Panc1 (cell line): Measurements from ENCODE around the gene PBXIP1. TPM values are rescaled to one million over a fixed set of nuclear protein-coding genes. Genes with fewer than 3 reads are reported as not detected.
A peak's percentile ranks its signal among the peaks of the same experiment; 100 is the strongest.

Source experiments
- ATAC-seq: fragments of 200-7000 bp; cut with Tn5 transposase; 2 replicates; pipeline ENCODE4 v1.9.1; 2020; ENCODE audit warnings: mild to moderate bottlenecking, moderate library complexity
- BruUV-seq: library from RNA; stranded (reverse); fragments of 400-500 nt; replicated peaks from 2 replicates; lab custom pipeline; 2021; lab: Mats Ljungman, UMichigan
- CTCF ChIA-PET: fragments of 300-600 bp; sonication (Branson Sonifier 250); formaldehyde crosslinking; loops from one replicate; lab custom pipeline; 2022; ENCODE audit warnings: antibody characterized with exemption; lab: Charles Lee
- POLR2A ChIA-PET: fragments of 300-600 bp; sonication (Branson Sonifier 250); formaldehyde crosslinking; loops from one replicate; lab custom pipeline; 2022; ENCODE audit warnings: antibody characterized with exemption; lab: Charles Lee
- DNase-seq: peaks from one replicate; pipeline ENCODE4 v3.0.0-alpha.2; 2010; ENCODE audit warnings: low read depth, low spot score
- H3K27ac ChIP-seq: 2 replicates; pipeline ENCODE4 v1.5.1; 2011; ENCODE audit warnings: mild to moderate bottlenecking, low read length, inconsistent platforms
- H3K27me3 ChIP-seq: fragments of 200-500 bp; sonication (Bioruptor generic); 2 replicates; pipeline ENCODE4 v1.6.0; 2014; ENCODE audit warnings: low read length, inconsistent platforms; ENCODE audit not compliant: control insufficient read depth, insufficient read depth
- H3K36me3 ChIP-seq: fragments of 200-500 bp; sonication (Bioruptor generic); 2 replicates; pipeline ENCODE4 v1.5.1; 2014; ENCODE audit warnings: inconsistent platforms, mild to moderate bottlenecking, low read length, moderate library complexity; ENCODE audit not compliant: control insufficient read depth, insufficient read depth
- H3K4me1 ChIP-seq: 2 replicates; pipeline ENCODE4 v1.5.1; 2011; ENCODE audit warnings: inconsistent platforms, mild to moderate bottlenecking, low read length, moderate library complexity; ENCODE audit not compliant: control insufficient read depth, insufficient read depth
- H3K4me3 ChIP-seq, 2 experiments: 2 replicates each; pipeline ENCODE4 v1.5.1; 2011 to 2012; ENCODE audit warnings: low read depth in 2 of 2, low read length in 2 of 2, mild to moderate bottlenecking in 2 of 2, inconsistent platforms in 1 of 2, moderate library complexity in 1 of 2
- H3K9me3 ChIP-seq: fragments of 200-500 bp; sonication (Bioruptor generic); 2 replicates; pipeline ENCODE4 v1.5.1; 2014; ENCODE audit warnings: low read depth, mild to moderate bottlenecking, inconsistent platforms, low read length, moderate library complexity; ENCODE audit not compliant: control insufficient read depth, insufficient read depth
- CTCF ChIP-seq: fragments of 450-650 bp; IDR thresholded peaks from 2 replicates; pipeline ENCODE4 v1.5.1; 2017; ENCODE audit warnings: mild to moderate bottlenecking
- POLR2AphosphoS5 ChIP-seq: IDR thresholded peaks from 2 replicates; pipeline ENCODE4 v1.6.1; 2012; ENCODE audit warnings: mild to moderate bottlenecking, low read depth, low read length, moderate library complexity
- REST ChIP-seq, 2 experiments: IDR thresholded peaks; 2 replicates each; pipeline ENCODE4 v1.6.1; 2011 to 2012; ENCODE audit warnings: low read depth in 2 of 2, control low read depth in 1 of 2, low read length in 1 of 2, mild to moderate bottlenecking in 1 of 2, moderate library complexity in 1 of 2; ENCODE audit not compliant: insufficient read depth in 1 of 2
- SIN3A ChIP-seq: IDR thresholded peaks from 2 replicates; pipeline ENCODE4 v1.6.1; 2012; ENCODE audit warnings: low read depth, mild to moderate bottlenecking, low read length, moderate library complexity, borderline replicate concordance; ENCODE audit not compliant: insufficient read depth
- TCF7L2 ChIP-seq: IDR thresholded peaks from 2 replicates; pipeline ENCODE4 v1.6.1; 2011; ENCODE audit warnings: mild to moderate bottlenecking, low read depth, low read length, inconsistent platforms
- in situ Hi-C: cut with HindIII; loops from 2 replicates; pipeline ENCODE4 v1.10.0; 2016; ENCODE audit warnings: low sequenced_read_pairs, low pct_unique_long_range_greater_than_20kb
- intact Hi-C: fragments of 100-400 bp; cut with micrococcal nuclease; formaldehyde crosslinking; loops from one replicate; pipeline ENCODE4 v1.10.0; 2022; ENCODE audit not compliant: unreplicated experiment
- microRNA-seq: library from miRNA; unstranded; fragments of <30 nt; microRNA quantifications from one replicate; pipeline ENCODE4 v1.1.0, GENCODE V29; 2020; ENCODE audit not compliant: unreplicated experiment
- total RNA-seq: library from RNA; stranded (reverse); gene quantifications from one replicate; pipeline ENCODE4 v1.2.1, GENCODE V29; 2021; ENCODE audit not compliant: unreplicated experiment

The PBXIP1 gene
- total RNA-seq, 1 experiment from 2014 or later = 40.7 TPM

GRCh38 chr1:154896771-154897286 is 59.1 kb downstream of the PBXIP1 start:
- Histone ChIP-seq H3K4me3 (no peak overlapping the region), H3K4me1 (no peaks in the 10 kb centered on the region), H3K27me3 (peaks cover 6% of the 10 kb centered on the region; the same call in 1 of the 2 replicates), H3K9me3 (no peaks in the 10 kb centered on the region), H3K36me3 (no peaks in the 10 kb centered on the region), H3K27ac (no peak overlapping the region)
- ChIA-PET CTCF (interaction anchor here (1.1 kb wide), 1 partner anchor 47 kb away, joined by 3 read pairs; no protein-coding TSS in a partner anchor), POLR2A (no interaction called here)
- in situ Hi-C loops = no loop called here
- no TSS peak for BruUV-seq
- peak; percentile 56 for ATAC-seq
- intact Hi-C loops = no loop called here
- no peak for TF ChIP-seq REST (IDR thresholded peaks at IDR 0.05; ENCODE audit: insufficient read depth in 1 of 2, low read depth in 2 of 2, low read length in 1 of 2)
- DNase-seq = no peak

- TF ChIP-seq REST (IDR thresholded peaks at IDR 0.05; ENCODE audit: insufficient read depth in 1 of 2, low read depth in 2 of 2, low read length in 1 of 2) (no peak), CTCF (no peak), SIN3A (no peak), TCF7L2 (no peak), POLR2AphosphoS5 (no peak)
- ATAC-seq (no peak), DNase-seq (no peak)
- no TSS peak for BruUV-seq
- Histone ChIP-seq H3K4me1 (no peaks in the 10 kb centered on the region), H3K36me3 (no peaks in the 10 kb centered on the region), H3K4me3 (no peak overlapping the region), H3K9me3 (no peaks in the 10 kb centered on the region), H3K27ac (no peak overlapping the region), H3K27me3 (peaks cover 6% of the 10 kb centered on the region; the same call in 1 of the 2 replicates)
- intact Hi-C loops (no loop called here), in situ Hi-C loops (no loop called here)
- CTCF ChIA-PET = interaction anchor here (0.7 kb wide), 1 partner anchor 12 kb away, joined by 4 read pairs; no protein-coding TSS in a partner anchor
- POLR2A ChIA-PET = interaction anchor here (0.6 kb wide), 1 partner anchor 237 kb away, joined by 3 read pairs; no protein-coding TSS in a partner anchor
Measured at GRCh38 chr1:154895798-154896197, 60.1 kb downstream of the PBXIP1 start.

Small RNA genes lying within 50 kb of the gene (microRNA-seq; reads per million reads assigned to microRNA genes)
- not detected for gene MIR4258

Other genes starting within 250 kb of the PBXIP1 start
- 0.05 TPM for gene KCNN3, start 85.8 kb downstream of the PBXIP1 start, total RNA-seq
- gene PMVK, start 19.4 kb downstream of the PBXIP1 start, total RNA-seq = 42.2 TPM
- 41.1 TPM for gene PYGO2, start 5.7 kb upstream of the PBXIP1 start, total RNA-seq
- 373 TPM for gene SHC1, start 14.6 kb upstream of the PBXIP1 start, total RNA-seq
- gene CKS1B, start 18.6 kb upstream of the PBXIP1 start, total RNA-seq = 212 TPM
- 72.8 TPM for gene FLAD1, start 27.2 kb upstream of the PBXIP1 start, total RNA-seq
- 0.67 TPM for gene LENEP, start 37.5 kb upstream of the PBXIP1 start, total RNA-seq
- gene ZBTB7B, start 46.7 kb upstream of the PBXIP1 start, total RNA-seq = 55.8 TPM
- 0.13 TPM for gene DCST2, start 77.7 kb upstream of the PBXIP1 start, total RNA-seq
- gene DCST1, start 77.7 kb upstream of the PBXIP1 start, total RNA-seq = not detected
- 41.7 TPM for gene ADAM15, start 95.2 kb upstream of the PBXIP1 start, total RNA-seq
- 8.0 TPM for gene EFNA4, start 107.6 kb upstream of the PBXIP1 start, total RNA-seq
- 2.3 TPM for gene EFNA3, start 122.7 kb upstream of the PBXIP1 start, total RNA-seq
- 23.8 TPM for gene EFNA1, start 171.8 kb upstream of the PBXIP1 start, total RNA-seq
- 67.4 TPM for gene SLC50A1, start 179.8 kb upstream of the PBXIP1 start, total RNA-seq
- 66.0 TPM for gene DPM3, start 184.4 kb upstream of the PBXIP1 start, total RNA-seq
- 155 TPM for gene KRTCAP2, start 217.2 kb upstream of the PBXIP1 start, total RNA-seq
- 3.8 TPM for gene TRIM46, start 217.8 kb upstream of the PBXIP1 start, total RNA-seq